Omental fat pad (tissue), 4 donors: Measurements from ENCODE around the gene DGKE. TPM values are rescaled to one million over a fixed set of nuclear protein-coding genes. Genes with fewer than 3 reads are reported as not detected.

Experiments
- ATAC-seq: fragments of 150-250 bp; one replicate; pipeline ENCODE4 v1.9.1; 2016; ENCODE audit warnings: mild to moderate bottlenecking, moderate library complexity; ENCODE audit not compliant: low FRiP score
- DNase-seq: peaks from one replicate; pipeline ENCODE4 v3.0.0-alpha.2; 2019; ENCODE audit warnings: low spot score
- total RNA-seq, 4 donors: library from RNA; depleted of rRNA; stranded (reverse); fragments of >200 nt; gene quantifications; one replicate each; pipeline ENCODE4 v1.1.0, GENCODE V29; 2016
- TF ChIP-seq, protein P1 (sequence below), 3 donors: fragments of 450-650 bp; IDR thresholded peaks; one replicate each; pipeline ENCODE4 v1.5.1; 2016 to 2017; ENCODE audit warnings: antibody characterized with exemption in 3 of 3, mild to moderate bottlenecking in 3 of 3, moderate library complexity in 2 of 3

The DGKE gene
- total RNA-seq, 4 donors from 2014 or later: 5.9 to 19.4 (median 6.8) TPM

DNA sequence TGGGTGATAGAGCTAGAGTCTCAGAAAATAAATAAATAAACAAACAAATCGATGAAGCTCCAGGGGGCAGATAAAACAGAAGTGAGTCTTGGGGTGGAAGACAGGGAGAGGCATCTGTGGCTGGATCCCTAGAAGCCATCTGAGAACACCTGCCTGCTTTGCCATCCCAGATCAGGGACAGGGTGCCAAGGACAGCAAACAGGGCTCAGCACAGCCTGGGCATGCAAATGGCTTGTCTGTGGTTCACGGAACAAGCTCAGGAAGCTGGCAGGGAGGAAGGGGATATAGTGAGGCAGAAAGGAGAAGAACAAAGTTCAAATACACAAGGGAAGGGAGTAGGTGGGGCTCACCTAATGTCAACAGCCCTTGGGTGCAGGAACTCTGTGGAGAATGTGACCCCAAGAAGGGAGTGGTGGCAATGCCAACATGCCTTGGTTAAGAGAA lies 52.4 kb downstream of the DGKE start:
- TF ChIP-seq, protein P1, sequence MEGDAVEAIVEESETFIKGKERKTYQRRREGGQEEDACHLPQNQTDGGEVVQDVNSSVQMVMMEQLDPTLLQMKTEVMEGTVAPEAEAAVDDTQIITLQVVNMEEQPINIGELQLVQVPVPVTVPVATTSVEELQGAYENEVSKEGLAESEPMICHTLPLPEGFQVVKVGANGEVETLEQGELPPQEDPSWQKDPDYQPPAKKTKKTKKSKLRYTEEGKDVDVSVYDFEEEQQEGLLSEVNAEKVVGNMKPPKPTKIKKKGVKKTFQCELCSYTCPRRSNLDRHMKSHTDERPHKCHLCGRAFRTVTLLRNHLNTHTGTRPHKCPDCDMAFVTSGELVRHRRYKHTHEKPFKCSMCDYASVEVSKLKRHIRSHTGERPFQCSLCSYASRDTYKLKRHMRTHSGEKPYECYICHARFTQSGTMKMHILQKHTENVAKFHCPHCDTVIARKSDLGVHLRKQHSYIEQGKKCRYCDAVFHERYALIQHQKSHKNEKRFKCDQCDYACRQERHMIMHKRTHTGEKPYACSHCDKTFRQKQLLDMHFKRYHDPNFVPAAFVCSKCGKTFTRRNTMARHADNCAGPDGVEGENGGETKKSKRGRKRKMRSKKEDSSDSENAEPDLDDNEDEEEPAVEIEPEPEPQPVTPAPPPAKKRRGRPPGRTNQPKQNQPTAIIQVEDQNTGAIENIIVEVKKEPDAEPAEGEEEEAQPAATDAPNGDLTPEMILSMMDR (IDR thresholded peaks at IDR 0.05): no peak
- ATAC-seq: no peak
- DNase-seq: no peak

DNA sequence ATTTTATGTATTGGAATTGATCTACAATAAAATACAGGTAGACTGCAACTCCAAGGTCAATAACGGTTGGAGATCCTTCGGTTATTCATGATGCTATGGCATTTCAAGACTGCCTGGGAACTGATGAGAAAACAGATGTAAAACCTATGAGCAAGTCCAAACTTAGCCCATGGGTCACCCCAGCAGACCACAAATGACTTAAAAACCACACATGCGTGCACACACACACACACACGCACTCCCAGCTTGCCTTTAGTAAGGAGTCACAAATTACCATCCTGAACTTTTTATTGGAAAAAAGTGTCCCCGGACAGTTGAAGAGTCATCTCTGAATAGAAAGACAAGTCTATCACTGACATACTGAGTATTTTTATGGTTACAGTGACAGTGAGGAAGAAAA lies 53.2 kb downstream of the DGKE start:
- ATAC-seq: no peak
- DNase-seq: no peak
- TF ChIP-seq, protein P1 (IDR thresholded peaks at IDR 0.05): no peak

DNA sequence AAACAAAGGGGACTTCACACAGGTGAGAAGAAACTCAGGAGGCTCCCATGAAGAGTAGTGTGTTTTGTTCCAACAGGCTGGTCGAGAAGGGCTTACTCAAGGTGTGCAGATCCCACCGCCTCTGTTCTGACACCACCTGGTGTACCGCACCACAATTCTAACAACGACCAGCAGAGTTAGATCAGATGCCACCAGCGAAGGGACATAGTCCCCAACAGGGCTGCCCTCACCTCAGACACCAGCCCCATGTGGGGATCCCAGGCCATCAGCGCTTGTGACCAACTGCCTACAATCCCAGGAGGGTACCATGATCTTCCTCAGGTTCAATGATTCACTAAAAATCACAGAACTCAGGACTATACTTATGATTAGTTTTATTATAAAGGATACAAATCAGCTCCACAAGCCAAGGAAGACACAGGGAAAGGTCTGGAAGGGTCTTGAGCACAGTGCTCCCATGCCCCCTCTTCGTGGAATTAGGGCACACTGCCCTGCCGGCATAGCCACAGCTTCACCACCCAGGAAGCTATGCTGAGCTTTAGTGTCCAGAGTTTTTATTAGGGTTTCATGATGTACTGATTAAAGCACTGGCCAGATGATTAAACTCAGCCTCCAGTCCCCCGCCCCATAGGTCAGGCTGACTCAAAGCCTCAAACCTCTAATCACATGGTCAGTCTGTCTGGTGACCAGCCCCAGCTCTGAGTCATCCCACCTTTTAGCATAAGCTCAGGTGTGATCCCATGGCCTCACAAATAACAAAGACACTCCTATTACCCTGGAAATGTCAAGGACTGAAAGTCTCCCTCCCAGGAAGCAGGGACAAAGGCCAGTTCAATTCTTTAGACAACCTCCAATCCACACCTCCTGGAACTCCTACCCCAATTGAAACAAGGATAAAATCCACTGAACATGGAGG lies 53.9 kb downstream of the DGKE start:
- TF ChIP-seq, protein P1 (IDR thresholded peaks at IDR 0.05): no peak
- ATAC-seq: no peak

DNA sequence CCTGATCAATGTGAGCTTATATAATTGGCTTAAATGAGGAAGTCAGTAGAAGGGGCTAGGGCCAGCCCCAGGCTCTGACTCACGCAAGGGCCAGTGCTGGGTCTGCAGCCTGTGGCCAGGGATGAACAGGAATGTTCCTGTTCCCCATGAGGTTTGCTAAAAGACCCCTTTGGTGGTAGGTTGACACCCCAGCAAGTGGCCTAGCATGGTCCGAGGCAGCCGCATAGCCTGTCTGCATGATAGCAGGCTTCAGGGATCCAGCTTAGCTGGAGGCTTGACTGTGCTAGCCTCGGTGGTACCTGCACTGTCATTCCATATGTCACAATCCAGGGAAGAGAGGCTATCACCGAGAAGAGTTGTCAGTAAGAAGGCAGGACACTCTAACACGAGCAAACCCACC lies 56.4 kb downstream of the DGKE start:
- ATAC-seq (no peak), DNase-seq (no peak)
- TF ChIP-seq, protein P1 (IDR thresholded peaks at IDR 0.05): no peak

More for the DNA sequence above, 53.9 kb downstream of the DGKE start:
- DNase-seq: no peak

DNA sequence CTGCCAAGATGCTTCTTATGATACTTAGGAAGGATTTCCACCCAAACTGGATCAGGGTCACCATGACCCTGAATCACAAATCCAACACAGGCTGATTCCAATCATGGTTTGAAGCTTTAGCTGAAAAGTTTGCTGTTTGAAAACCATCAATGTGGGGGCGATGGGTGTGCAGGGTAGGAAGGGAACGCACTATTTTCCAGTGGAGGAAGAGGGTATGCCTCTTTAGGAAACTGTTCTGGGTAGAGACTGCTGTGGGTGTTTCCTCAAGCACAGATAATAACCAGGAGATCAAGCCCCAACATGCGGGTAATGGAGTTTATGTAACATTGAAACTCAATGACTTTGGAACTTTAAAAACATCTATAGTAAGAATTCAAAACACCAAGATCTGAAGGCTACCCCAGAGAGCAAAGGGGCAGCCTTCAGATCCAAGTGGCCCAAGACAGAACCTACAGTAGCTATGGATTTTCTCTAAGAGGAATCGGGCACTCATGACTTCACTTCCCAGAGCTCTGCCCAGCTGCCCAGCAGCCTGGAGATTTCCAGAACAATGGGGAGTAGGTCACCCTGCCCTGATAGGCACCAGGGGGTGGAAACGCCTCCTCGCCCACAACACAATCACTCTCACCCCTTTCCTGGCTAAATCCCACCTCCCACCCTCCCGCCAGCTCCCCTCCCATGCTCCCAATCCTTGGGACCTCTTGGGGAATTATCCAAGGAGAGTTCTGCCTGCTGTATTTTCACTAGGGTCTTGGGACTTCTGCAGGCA lies 57.1 kb downstream of the DGKE start:
- ATAC-seq (no peak), DNase-seq (no peak)
- TF ChIP-seq, protein P1 (IDR thresholded peaks at IDR 0.05): no peak

DNA sequence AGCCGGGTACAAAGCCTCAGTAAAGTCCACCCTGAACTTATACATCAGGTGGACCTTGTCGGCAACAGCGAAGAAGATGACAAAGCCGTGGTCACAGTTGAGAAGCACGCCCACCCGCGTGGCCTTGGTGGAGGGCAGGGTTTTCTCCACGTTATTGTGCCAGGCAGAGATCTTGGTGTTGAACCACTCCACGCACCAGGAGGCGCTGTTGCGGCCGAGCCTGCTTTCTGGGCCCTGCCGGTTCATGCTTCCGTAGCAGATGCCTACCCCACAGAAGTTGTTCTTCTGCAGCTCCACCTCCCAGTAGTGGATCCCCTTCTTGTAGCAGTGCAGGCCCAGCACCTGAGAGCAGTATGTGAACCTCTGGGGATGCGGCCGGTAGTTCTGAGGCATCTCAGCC lies 57.8 kb downstream of the DGKE start:
- no peak for DNase-seq
- no peak for ATAC-seq
- TF ChIP-seq, protein P1 (IDR thresholded peaks at IDR 0.05): no peak
